HepG2 (cell line): ENCODE results near the gene ALX1. TPM values are rescaled to one million over a fixed set of nuclear protein-coding genes. Genes with fewer than 3 reads are reported as not detected.

Source experiments
- ATAC-seq: fragments of 200-7000 bp; cut with Tn5 transposase; 3 replicates; pipeline ENCODE4 v1.9.1; 2020; ENCODE audit warnings: mild to moderate bottlenecking, moderate library complexity
- BruUV-seq: library from RNA; stranded (reverse); fragments of 400-500 nt; replicated peaks from 2 replicates; lab custom pipeline; 2021; lab: Mats Ljungman, UMichigan
- CTCF ChIA-PET: fragments of 300-600 bp; formaldehyde crosslinking; extraction: SDS; loops from one replicate; lab custom pipeline; 2021; ENCODE audit warnings: low total read pairs, inconsistent platforms, low intra/inter-chr PET ratio; lab: Yijun Ruan, JAX
- POLR2A ChIA-PET: fragments of 350-600 bp; sonication (Branson Sonifier 250); formaldehyde crosslinking; loops from one replicate; lab custom pipeline; 2020; ENCODE audit warnings: antibody characterized with exemption, inconsistent platforms; lab: Yijun Ruan, JAX
- DNase-seq: peaks from one replicate; pipeline ENCODE4 v3.0.0-alpha.2; 2015; ENCODE audit warnings: low spot score
- FAIRE-seq: peaks from 3 replicates; lab custom pipeline; 2011; peaks lifted over from hg19 to GRCh38; lab: Jason Lieb, UNC
- H2AFZ ChIP-seq: one replicate; pipeline ENCODE4 v1.6.1; 2011; ENCODE audit warnings: low read length, inconsistent platforms
- H3K27ac ChIP-seq: fragments of 300-600 bp; 3 replicates; pipeline ENCODE4 v1.8.0; 2011; ENCODE audit warnings: mixed run types, mild to moderate bottlenecking, mixed read lengths, low read length, inconsistent platforms; ENCODE audit not compliant: insufficient read depth; ENCODE audit errors: extremely low read length
- H3K27me3 ChIP-seq, 2 experiments: fragments of 200-600 bp in 1 of 2; 2 replicates in 1 of 2; 3 replicates in 1 of 2; pipeline versions ENCODE4 v1.6.0 to v1.8.0; 2011; ENCODE audit warnings: low read length in 2 of 2, mild to moderate bottlenecking in 2 of 2, moderate library complexity in 2 of 2, inconsistent platforms in 1 of 2; ENCODE audit not compliant: insufficient read depth in 2 of 2, control insufficient read depth in 1 of 2
- H3K36me3 ChIP-seq, 2 experiments: fragments of 200-600 bp in 1 of 2; replicated peaks in 1 of 2; 2 replicates in 1 of 2; 3 replicates in 1 of 2; pipeline versions ENCODE4 v1.5.1 to v1.8.0; 2011; ENCODE audit warnings: low read length in 2 of 2, inconsistent platforms in 1 of 2; ENCODE audit not compliant: insufficient read depth in 2 of 2, control insufficient read depth in 1 of 2
- H3K4me1 ChIP-seq: 2 replicates; pipeline ENCODE4 v1.5.1; 2012; ENCODE audit warnings: low read length, inconsistent platforms; ENCODE audit not compliant: insufficient read depth
- H3K4me2 ChIP-seq: 2 replicates; pipeline ENCODE4 v1.6.0; 2011; ENCODE audit warnings: low read depth, low read length, inconsistent platforms
- H3K4me3 ChIP-seq, 3 experiments: fragments of 200-600 bp in 1 of 3; sonication (generic), shearing (Covaris generic) in 1 of 3; replicated peaks in 1 of 3; 2 replicates each; pipeline ENCODE4 v1.5.1; 2011 to 2016; ENCODE audit warnings: low read length in 3 of 3, inconsistent platforms in 2 of 3, low read depth in 2 of 3, mild to moderate bottlenecking in 2 of 3, control low read depth in 1 of 3, mixed read lengths in 1 of 3; ENCODE audit not compliant: insufficient read depth in 1 of 3
- H3K79me2 ChIP-seq: one replicate; pipeline ENCODE4 v1.6.1; 2011; ENCODE audit warnings: low read length, inconsistent platforms; ENCODE audit not compliant: insufficient read depth
- H3K9ac ChIP-seq: 2 replicates; pipeline ENCODE4 v1.6.0; 2011; ENCODE audit warnings: mild to moderate bottlenecking, low read depth, low read length, inconsistent platforms; ENCODE audit not compliant: insufficient read depth
- H3K9me3 ChIP-seq: 2 replicates; pipeline ENCODE4 v1.5.1; 2012; ENCODE audit warnings: mild to moderate bottlenecking, low read length
- H4K20me1 ChIP-seq: 2 replicates; pipeline ENCODE4 v1.6.0; 2011; ENCODE audit warnings: inconsistent platforms, mild to moderate bottlenecking, low read length, moderate library complexity; ENCODE audit not compliant: insufficient read depth
- AGO2 ChIP-seq: fragments of 200-400 bp; formaldehyde crosslinking; optimal IDR thresholded peaks from 2 replicates; pipeline ENCODE3; 2017; ENCODE audit warnings: mild to moderate bottlenecking, low read depth, low read length, moderate library complexity
- CBX1 ChIP-seq: IDR thresholded peaks from one replicate; pipeline ENCODE4 v1.6.1; 2016; ENCODE audit warnings: antibody characterized with exemption, low read depth
- ISX ChIP-seq: sonication (generic); formaldehyde crosslinking; conservative IDR thresholded peaks from 2 replicates; pipeline ENCODE4 v1.5.0; 2020; ENCODE audit warnings: missing genetic modification reagents
- LCORL ChIP-seq, 2 experiments: fragments of 450-650 bp in 1 of 2; sonication (generic) in 1 of 2; formaldehyde crosslinking in 1 of 2; IDR thresholded peaks; 2 replicates each; pipeline versions ENCODE4 v1.5.0 to v1.6.1; 2017 to 2020; ENCODE audit warnings: antibody characterized with exemption in 1 of 2, missing genetic modification reagents in 1 of 2
- NCOA5 ChIP-seq: sonication (generic); formaldehyde crosslinking; IDR thresholded peaks from 2 replicates; pipeline ENCODE4 v1.4.0; 2020; ENCODE audit warnings: missing genetic modification reagents
- PHF5A ChIP-seq: IDR thresholded peaks from one replicate; pipeline ENCODE4 v1.6.1; 2018; ENCODE audit warnings: low read depth, missing genetic modification reagents; ENCODE audit not compliant: unreplicated experiment
- SP140L ChIP-seq: sonication (generic); formaldehyde crosslinking; IDR thresholded peaks from 2 replicates; pipeline ENCODE4 v1.4.0; 2020; ENCODE audit warnings: missing genetic modification reagents, borderline replicate concordance
- TP53 ChIP-seq: sonication (generic); formaldehyde crosslinking; conservative IDR thresholded peaks from 2 replicates; pipeline ENCODE4 v1.4.0; 2020; ENCODE audit warnings: missing genetic modification reagents
- YEATS2 ChIP-seq: sonication (generic); formaldehyde crosslinking; IDR thresholded peaks from 2 replicates; pipeline ENCODE4 v1.4.0; 2020; ENCODE audit warnings: missing genetic modification reagents, borderline replicate concordance
- ZNF30 ChIP-seq: sonication (generic); formaldehyde crosslinking; IDR thresholded peaks from 2 replicates; pipeline ENCODE4 v1.5.0; 2020; ENCODE audit warnings: mild to moderate bottlenecking, missing genetic modification reagents
- WGBS: methylation state at CpG from one replicate; pipeline ENCODE4 v1.1.6; 2017; ENCODE audit warnings: low lambda C conversion rate; 5-methylcytosine and 5-hydroxymethylcytosine counted together
- in situ Hi-C: cut with HindIII; loops from 2 replicates; pipeline ENCODE4 v1.10.0; 2017; ENCODE audit warnings: low pct_unique_long_range_greater_than_20kb; ENCODE audit not compliant: extremely low pct_ligation_motif_present
- intact Hi-C: fragments of 100-400 bp; cut with micrococcal nuclease; formaldehyde crosslinking; loops from one replicate; pipeline ENCODE4 v1.10.0; 2022; ENCODE audit not compliant: unreplicated experiment
- polyA plus RNA-seq, 8 experiments: library from polyadenylated mRNA; depleted of rRNA in 3 of 8; stranded (reverse) in 7 of 8; unstranded in 1 of 8; fragments of >200 nt; fragmentation: Illumina TruSeq in 4 of 8; extraction: Trizol in 4 of 8; gene quantifications; 2 replicates each; pipeline versions ENCODE4 v1.2.1 to v1.2.3, GENCODE V29; 2011 to 2016; ENCODE audit warnings: low read depth in 4 of 8, missing spikeins in 1 of 8, mixed read lengths in 1 of 8; ENCODE audit not compliant: insufficient read depth in 1 of 8
- total RNA-seq, 5 experiments: library from RNA; depleted of rRNA; stranded (reverse); fragments of >200 nt; fragmentation: Illumina TruSeq; extraction: Trizol; gene quantifications; 2 replicates each; pipeline ENCODE4 v1.2.3, GENCODE V29; 2016; ENCODE audit warnings: low read depth in 1 of 5
- TF ChIP-seq, protein P1 (sequence below): sonication (generic); formaldehyde crosslinking; IDR thresholded peaks from 2 replicates; pipeline ENCODE4 v1.8.1; 2023; ENCODE audit warnings: mild to moderate bottlenecking, inconsistent platforms, moderate library complexity, missing genetic modification reagents, borderline replicate concordance

ALX1 gene
- total and polyA plus RNA-seq, 2 of the 13 experiments (the other 11 are each of a cell fraction or from before 2014, with no cell fraction given), result not detected

- Histone ChIP-seq H4K20me1 (no peaks in the 10 kb centered on the region), H3K4me2 (no peak overlapping the region), H2AFZ (no peak overlapping the region), H3K79me2 (no peaks in the 10 kb centered on the region), H3K27me3 (no peaks in the 10 kb centered on the region), H3K9ac (no peak overlapping the region), H3K4me1 (no peaks in the 10 kb centered on the region), H3K9me3 (no peaks in the 10 kb centered on the region), H3K36me3 (no peaks in the 10 kb centered on the region), H3K27ac (no peak overlapping the region), H3K4me3 (no peak overlapping the region)
- DNase-seq, result no peak
- CTCF ChIA-PET, result no interaction called here
- intact Hi-C loops, result no loop called here
- in situ Hi-C loops, result no loop called here
- no peak for FAIRE-seq
- POLR2A ChIA-PET, result no interaction called here
- no TSS peak for BruUV-seq
- no peak for ATAC-seq
- TF ChIP-seq LCORL (IDR thresholded peaks at IDR 0.05), result no peak
- no peak for TF ChIP-seq LCORL (CRISPR knock-in tag; IDR thresholded peaks at IDR 0.05)
- TF ChIP-seq YEATS2, result no peak
- TF ChIP-seq CBX1, result no peak
- no peak for TF ChIP-seq ZNF30 (CRISPR knock-in tag)
- TF ChIP-seq AGO2, result no peak
- no peak for TF ChIP-seq NCOA5
- no peak for TF ChIP-seq SP140L
- no peak for TF ChIP-seq TP53 (CRISPR knock-in tag)
- TF ChIP-seq, protein P1, sequence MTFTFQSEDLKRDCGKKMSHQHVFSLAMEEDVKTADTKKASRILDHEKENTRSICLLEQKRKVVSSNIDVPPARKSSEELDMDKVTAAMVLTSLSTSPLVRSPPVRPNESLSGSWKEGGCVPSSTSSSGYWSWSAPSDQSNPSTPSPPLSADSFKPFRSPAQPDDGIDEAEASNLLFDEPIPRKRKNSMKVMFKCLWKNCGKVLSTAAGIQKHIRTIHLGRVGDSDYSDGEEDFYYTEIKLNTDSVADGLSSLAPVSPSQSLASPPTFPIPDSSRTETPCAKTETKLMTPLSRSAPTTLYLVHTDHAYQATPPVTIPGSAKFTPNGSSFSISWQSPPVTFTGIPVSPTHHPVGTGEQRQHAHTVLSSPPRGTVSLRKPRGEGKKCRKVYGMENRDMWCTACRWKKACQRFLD (CRISPR knock-in tag), result no peak
- no peak for TF ChIP-seq ISX (CRISPR knock-in tag)
- TF ChIP-seq PHF5A (CRISPR knock-in tag), result no peak
- WGBS, result 33% methylated on average over 4 of the region's 4 CpGs
These were observed 13.7 kb upstream of the ALX1 start for GRCh38 chr12:85266356-85266755.
